T-cell (primary cell): ENCODE measurements around the gene EXTL1. TPM values are rescaled to one million over a fixed set of nuclear protein-coding genes. Genes with fewer than 3 reads are reported as not detected.

Experiments used
- ATAC-seq, 4 experiments: fragments of 200-7000 bp in 3 of 4; fragments of 150-1000 bp in 1 of 4; cut with Tn5 transposase; replicated peaks in 1 of 4; 1 replicate in 3 of 4; 2 replicates in 1 of 4; pipeline ENCODE4 v1.10.0; 2021; ENCODE audit warnings: moderate library complexity in 3 of 4, mild to moderate bottlenecking in 2 of 4, moderate number of reproducible peaks in 1 of 4
- CTCF ChIA-PET, 2 donors: fragments of 300-600 bp; sonication (Branson Sonifier 250); formaldehyde crosslinking; loops; one replicate each; lab custom pipeline; 2022; ENCODE audit warnings: antibody characterized with exemption in 2 of 2; lab: Charles Lee
- POLR2A ChIA-PET, 2 donors: fragments of 300-600 bp; sonication (Branson Sonifier 250); formaldehyde crosslinking; loops; one replicate each; lab custom pipeline; 2022; ENCODE audit warnings: antibody characterized with exemption in 2 of 2; lab: Charles Lee
- DNase-seq, 35 experiments: peaks; one replicate each; pipeline versions ENCODE4 v3.0.0 to v3.0.0-alpha.2; 2013 to 2023
- H3K27ac ChIP-seq: one replicate; pipeline ENCODE4 v1.5.1; 2013; ENCODE audit warnings: low read length
- H3K27me3 ChIP-seq, 2 experiments: replicated peaks in 1 of 2; 1 replicate in 1 of 2; 2 replicates in 1 of 2; pipeline versions ENCODE4 v1.6.1 to v1.7.0; 2013; ENCODE audit warnings: low read length in 1 of 2, mixed read lengths in 1 of 2; ENCODE audit not compliant: control insufficient read depth in 2 of 2, insufficient read depth in 2 of 2; ENCODE audit errors: extremely low read depth in 1 of 2
- H3K36me3 ChIP-seq, 2 donors: 1 replicate in 1 of 2; 2 replicates in 1 of 2; pipeline versions ENCODE4 v1.6.1 to v1.7.0; 2013; ENCODE audit warnings: low read length in 1 of 2; ENCODE audit not compliant: control insufficient read depth in 2 of 2, insufficient read depth in 1 of 2; ENCODE audit errors: extremely low read depth in 1 of 2
- H3K4me1 ChIP-seq, 2 experiments: 1 replicate in 1 of 2; 2 replicates in 1 of 2; pipeline versions ENCODE4 v1.6.1 to v1.7.0; 2013; ENCODE audit warnings: low read length in 2 of 2, mixed read lengths in 1 of 2; ENCODE audit not compliant: insufficient read depth in 2 of 2, control insufficient read depth in 1 of 2; ENCODE audit errors: extremely low read depth in 1 of 2
- H3K4me3 ChIP-seq, 2 donors: 1 replicate in 1 of 2; 2 replicates in 1 of 2; pipeline versions ENCODE4 v1.5.1 to v1.7.0; 2013; ENCODE audit warnings: mild to moderate bottlenecking in 2 of 2, low read length in 1 of 2, moderate library complexity in 1 of 2; ENCODE audit not compliant: control insufficient read depth in 1 of 2; ENCODE audit errors: extremely low read depth in 1 of 2
- H3K9me3 ChIP-seq: 2 replicates; pipeline ENCODE4 v1.7.0; 2013
- H3K27ac Mint-ChIP-seq, 2 donors: one replicate each; pipeline ENCODE4 v1.8.0; 2020 to 2021; ENCODE audit warnings: mild to moderate bottlenecking in 2 of 2, mixed read lengths in 2 of 2
- H3K27me3 Mint-ChIP-seq, 2 donors: one replicate each; pipeline ENCODE4 v1.8.0; 2021 to 2022; ENCODE audit warnings: mixed read lengths in 2 of 2
- H3K36me3 Mint-ChIP-seq: one replicate; pipeline ENCODE4 v1.8.0; 2021; ENCODE audit warnings: mixed read lengths
- H3K4me1 Mint-ChIP-seq, 3 donors: one replicate each; pipeline ENCODE4 v1.8.0; 2020 to 2022; ENCODE audit warnings: mixed read lengths in 3 of 3, mild to moderate bottlenecking in 1 of 3
- H3K4me3 Mint-ChIP-seq, 3 donors: one replicate each; pipeline ENCODE4 v1.8.0; 2020 to 2022; ENCODE audit warnings: mild to moderate bottlenecking in 3 of 3, mixed read lengths in 3 of 3, moderate library complexity in 3 of 3
- H3K9me3 Mint-ChIP-seq, 3 donors: one replicate each; pipeline ENCODE4 v1.8.0; 2020 to 2022; ENCODE audit warnings: mixed read lengths in 3 of 3
- WGBS: methylation state at CpG from one replicate; pipeline ENCODE4 v1.1.5; 2013; ENCODE audit warnings: missing lambda C conversion rate; ENCODE audit not compliant: insufficient coverage; 5-methylcytosine and 5-hydroxymethylcytosine counted together
- total RNA-seq, 35 experiments: library from RNA in 6 of 35; stranded (reverse) in 6 of 35; fragments of 120-200 nt in 1 of 35; gene quantifications; one replicate each; pipeline versions ENCODE4 v1.2.1 to v1.2.4 and lab custom pipeline; 2013 to 2026

EXTL1 gene
- total RNA-seq, 5 donors from 2014 or later (not counting 1 experiment from before 2014, with no cell fraction given): 0.08 to 0.19 (median 0.12) TPM; not detected in 1

DNA sequence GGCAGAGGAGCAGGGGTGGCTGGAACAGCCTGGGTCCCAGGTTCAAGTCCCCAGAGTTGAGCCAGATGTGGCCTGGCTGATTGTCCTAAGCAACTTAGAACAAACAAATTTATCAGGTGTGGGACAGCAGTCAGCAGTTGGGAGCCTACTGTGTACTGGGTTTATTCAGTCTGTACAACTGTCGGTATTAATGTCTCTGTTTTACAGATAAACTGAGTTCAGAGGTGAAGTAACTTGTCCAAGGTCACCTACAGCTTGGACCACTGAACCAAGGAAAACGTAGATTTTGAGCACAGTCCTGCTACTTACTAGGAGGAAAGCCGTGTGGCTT lies 60.4 kb downstream of the EXTL1 start:
- Histone ChIP-seq H3K4me3 (no peak overlapping the region), H3K27me3 (peaks cover 2 to 20% of the 10 kb centered on the region in 2 experiments), H3K36me3 (no peaks in the 10 kb centered on the region), H3K27ac (no peak overlapping the region), H3K9me3 (no peaks in the 10 kb centered on the region), H3K4me1 (no peaks in the 10 kb centered on the region)
- WGBS: 92% methylated on average over 2 of the region's 3 CpGs
- CTCF ChIA-PET: interaction anchor here in 1 of 2 donors (0.6 kb wide), 1 partner anchor 1106 kb away, joined by 3 read pairs; no protein-coding TSS in a partner anchor
- Mint-ChIP-seq H3K4me1 (no peaks in the 10 kb centered on the region), H3K36me3 (no peaks in the 10 kb centered on the region), H3K9me3 (peaks cover 0 to 3% (median 0%) of the 10 kb centered on the region in 3 donors), H3K27me3 (peaks cover 26 to 28% of the 10 kb centered on the region in 2 donors), H3K4me3 (no peak overlapping the region), H3K27ac (no peak overlapping the region)
- POLR2A ChIA-PET: no interaction called here
- DNase-seq: no peak
- ATAC-seq: no peak

DNA sequence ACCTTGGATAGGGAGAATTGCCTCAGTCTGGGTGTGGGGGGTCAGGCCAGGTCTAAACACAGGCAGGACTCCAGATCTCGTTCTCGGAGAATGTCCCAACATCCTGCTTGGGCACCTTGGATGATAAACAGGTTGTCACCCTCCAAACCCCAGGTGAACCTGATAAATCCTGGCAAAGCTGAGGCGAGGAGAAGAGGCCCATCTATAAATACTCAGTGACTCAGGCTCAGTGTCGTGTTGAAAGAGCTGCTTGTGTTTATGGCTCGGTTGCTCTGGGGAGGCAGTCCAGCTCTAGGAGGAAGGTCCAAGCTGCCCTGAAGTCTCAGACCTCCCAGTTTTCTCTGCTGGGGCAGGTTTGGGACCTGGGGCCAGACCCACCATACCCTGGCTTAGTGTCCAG lies 61.6 kb downstream of the EXTL1 start:
- Histone ChIP-seq H3K27me3 (peaks cover 2 to 22% of the 10 kb centered on the region in 2 experiments), H3K4me3 (no peak overlapping the region), H3K27ac (no peak overlapping the region), H3K4me1 (no peaks in the 10 kb centered on the region), H3K9me3 (no peaks in the 10 kb centered on the region), H3K36me3 (no peaks in the 10 kb centered on the region)
- ChIA-PET CTCF (interaction anchor here in 1 of 2 donors (0.6 kb wide), 1 partner anchor 95 kb away, joined by 4 read pairs; no protein-coding TSS in a partner anchor), POLR2A (interaction anchor here in 1 of 2 donors (0.7 kb wide), 1 partner anchor 904 kb away, joined by 5 read pairs; no protein-coding TSS in a partner anchor)
- no peak for DNase-seq
- H3K36me3 Mint-ChIP-seq: no peaks in the 10 kb centered on the region
- 69% methylated on average over 2 of the region's 5 CpGs for WGBS
- no peaks in the 10 kb centered on the region for H3K4me1 Mint-ChIP-seq
- no peak for ATAC-seq
- peaks cover 0 to 3% (median 0%) of the 10 kb centered on the region in 3 donors for H3K9me3 Mint-ChIP-seq
- no peak overlapping the region for H3K4me3 Mint-ChIP-seq
- H3K27me3 Mint-ChIP-seq: peaks cover 28 to 30% of the 10 kb centered on the region in 2 donors
- H3K27ac Mint-ChIP-seq: no peak overlapping the region

DNA sequence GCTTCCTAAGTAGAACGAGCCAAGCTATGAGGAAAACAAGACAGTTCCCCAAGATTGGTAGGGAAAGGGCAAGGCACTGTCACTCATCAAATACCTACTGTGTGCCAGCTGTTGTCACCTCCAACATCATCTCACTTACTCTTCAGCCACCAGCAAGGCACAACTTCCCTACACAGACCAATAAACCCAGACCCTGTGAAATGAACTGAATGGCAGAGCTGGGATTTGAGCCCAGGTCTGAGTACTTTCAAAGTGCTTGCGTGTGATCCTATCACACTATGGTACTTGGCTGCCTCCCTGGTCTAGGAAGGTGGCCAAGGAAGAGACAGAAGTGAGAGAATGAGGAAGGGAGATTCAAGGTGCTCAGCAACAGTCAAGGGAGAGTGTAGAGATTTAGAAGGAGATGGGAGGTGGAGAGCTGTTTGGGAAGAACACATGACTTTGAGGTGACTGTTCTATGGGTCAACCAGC lies 62.6 kb downstream of the EXTL1 start:
- Mint-ChIP-seq H3K9me3 (peaks cover 0 to 3% (median 0%) of the 10 kb centered on the region in 3 donors), H3K27ac (no peak overlapping the region), H3K27me3 (peaks cover 24 to 32% of the 10 kb centered on the region in 2 donors), H3K4me1 (no peaks in the 10 kb centered on the region), H3K36me3 (no peaks in the 10 kb centered on the region), H3K4me3 (no peak overlapping the region)
- CTCF ChIA-PET: no interaction called here
- ATAC-seq: no peak
- peaks cover 2 to 26% of the 10 kb centered on the region in 2 experiments for H3K27me3 ChIP-seq
- DNase-seq: no peak
- H3K36me3 ChIP-seq: no peaks in the 10 kb centered on the region
- WGBS: 67% methylated on average over 1 of the region's 2 CpGs
- H3K4me1 ChIP-seq: no peaks in the 10 kb centered on the region
- H3K27ac ChIP-seq: no peak overlapping the region
- POLR2A ChIA-PET: interaction anchor here in 1 of 2 donors (0.6 kb wide), 1 partner anchor 1171 kb away, joined by 3 read pairs; no protein-coding TSS in a partner anchor
- no peaks in the 10 kb centered on the region for H3K9me3 ChIP-seq
- no peak overlapping the region for H3K4me3 ChIP-seq

DNA sequence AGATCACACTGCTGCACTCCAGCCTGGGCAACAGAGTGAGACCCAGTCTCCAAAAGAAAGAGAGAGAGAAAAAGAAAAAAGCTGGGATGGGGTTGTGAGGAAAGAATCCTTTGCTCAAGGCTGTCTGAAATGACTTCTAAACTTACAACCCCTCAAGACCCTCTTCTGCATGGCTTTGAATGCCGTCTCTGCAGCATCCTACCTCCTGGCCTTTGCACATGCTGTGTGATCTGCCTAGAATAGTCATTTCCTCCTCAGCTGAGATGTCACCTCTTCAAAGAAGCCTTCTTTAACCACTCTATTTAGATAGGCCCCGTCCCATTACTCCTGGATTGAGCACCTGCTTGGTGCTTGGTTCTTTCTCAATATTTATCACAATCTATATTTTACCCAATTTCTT lies 63.3 kb downstream of the EXTL1 start:
- DNase-seq (no peak), ATAC-seq (no peak)
- CTCF ChIA-PET: interaction anchor here in 1 of 2 donors (0.7 kb wide), 1 partner anchor 400 kb away, joined by 3 read pairs; no protein-coding TSS in a partner anchor
- no peak overlapping the region for H3K27ac ChIP-seq
- no peaks in the 10 kb centered on the region for H3K9me3 ChIP-seq
- no peaks in the 10 kb centered on the region for H3K36me3 Mint-ChIP-seq
- no peaks in the 10 kb centered on the region for H3K36me3 ChIP-seq
- H3K9me3 Mint-ChIP-seq: peaks cover 0 to 3% (median 0%) of the 10 kb centered on the region in 3 donors
- no peaks in the 10 kb centered on the region for H3K4me1 ChIP-seq
- POLR2A ChIA-PET: interaction anchor here in 1 of 2 donors (0.6 kb wide), 1 partner anchor 1170 kb away, joined by 3 read pairs; no protein-coding TSS in a partner anchor
- H3K27me3 Mint-ChIP-seq: peaks cover 24 to 32% of the 10 kb centered on the region in 2 donors
- WGBS: 58% methylated on average over 2 of the region's 2 CpGs
- no peak overlapping the region for H3K4me3 Mint-ChIP-seq
- H3K27me3 ChIP-seq: peaks cover 2 to 28% of the 10 kb centered on the region in 2 experiments
- H3K4me1 Mint-ChIP-seq: no peaks in the 10 kb centered on the region
- H3K27ac Mint-ChIP-seq: no peak overlapping the region
- H3K4me3 ChIP-seq: no peak overlapping the region

Other genes starting within 250 kb of the EXTL1 start
- gene SELENON, start 221.6 kb upstream of the EXTL1 start, total RNA-seq: 10 to 100 TPM; 22.4 to 28.9 (median 25.9) TPM
- gene MTFR1L, start 201.8 kb upstream of the EXTL1 start, total RNA-seq: 10 to 100 TPM; 39.6 to 48.1 (median 41.6) TPM
- gene AUNIP, start 162.3 kb upstream of the EXTL1 start, total RNA-seq: under 1 TPM in 2 of 5 donors, not detected in 3; 0.20 to 0.35 TPM
- gene PAQR7, start 146.1 kb upstream of the EXTL1 start, total RNA-seq: 1 to 10 TPM; 1.9 to 3.8 (median 3.0) TPM
- 10 to 100 TPM; 28.4 to 54.2 (median 45.2) TPM for gene STMN1, start 115.4 kb upstream of the EXTL1 start, total RNA-seq
- gene PAFAH2, start 23.7 kb upstream of the EXTL1 start, total RNA-seq: 10 to 100 TPM; 10.2 to 30.2 (median 17.3) TPM
- under 1 TPM in 3 of 5 donors, not detected in 2; 0.13 to 0.38 (median 0.19) TPM for gene SLC30A2, start 24.3 kb downstream of the EXTL1 start, total RNA-seq
- gene TRIM63, start 45.9 kb downstream of the EXTL1 start, total RNA-seq: not detected
- 10 to 100 TPM in 3 of 5 donors, 1 to 10 TPM in 2; 8.8 to 23.6 (median 19.1) TPM for gene PDIK1L, start 90.0 kb downstream of the EXTL1 start, total RNA-seq
- gene FAM110D, start 137.3 kb downstream of the EXTL1 start, total RNA-seq: under 1 TPM in 1 of 5 donors, not detected in 4; 0.09 TPM
- not detected for gene C1orf232, start 147.2 kb downstream of the EXTL1 start, total RNA-seq
- 10 to 100 TPM in 3 of 5 donors, 1 to 10 TPM in 2; 8.5 to 17.7 (median 17.1) TPM for gene ZNF593, start 148.1 kb downstream of the EXTL1 start, total RNA-seq
- gene ZNF593OS, start 150.1 kb downstream of the EXTL1 start, total RNA-seq: not detected
- gene CNKSR1, start 155.7 kb downstream of the EXTL1 start, total RNA-seq: 1 to 10 TPM; 2.9 to 6.8 (median 3.6) TPM
- gene CATSPER4, start 168.8 kb downstream of the EXTL1 start, total RNA-seq: not detected
- 10 to 100 TPM; 14.2 to 28.5 (median 20.7) TPM for gene CEP85, start 212.4 kb downstream of the EXTL1 start, total RNA-seq